Vagina (tissue), 2 donors: ENCODE measurements around the gene ERGIC1.
"Not testable (repeated sequence)": the region's sequence is repeated elsewhere in the genome, so short reads cannot be mapped to it uniquely, and the experiment has no call there.

Experiments
- POLR2A ChIP-seq, 2 donors: fragments of 450-650 bp; IDR thresholded peaks; one replicate each; pipeline ENCODE4 v1.6.1; 2017; ENCODE audit warnings: antibody characterized with exemption in 2 of 2, mild to moderate bottlenecking in 2 of 2, moderate library complexity in 2 of 2
- POLR2AphosphoS5 ChIP-seq, 2 donors: sonication (generic); formaldehyde crosslinking; IDR thresholded peaks; one replicate each; pipeline ENCODE4 v1.9.0; 2017; ENCODE audit warnings: antibody characterized with exemption in 2 of 2, mild to moderate bottlenecking in 2 of 2, low read depth in 1 of 2; ENCODE audit not compliant: insufficient read depth in 1 of 2
- TF ChIP-seq, protein P1 (sequence below), 3 experiments: fragments of 450-650 bp in 2 of 3; fragments of 200-600 bp in 1 of 3; sonication (generic) in 1 of 3; IDR thresholded peaks; one replicate each; pipeline ENCODE4 v1.5.1; 2017 to 2019; ENCODE audit warnings: antibody characterized with exemption in 3 of 3, mild to moderate bottlenecking in 2 of 3, moderate library complexity in 2 of 3

DNA sequence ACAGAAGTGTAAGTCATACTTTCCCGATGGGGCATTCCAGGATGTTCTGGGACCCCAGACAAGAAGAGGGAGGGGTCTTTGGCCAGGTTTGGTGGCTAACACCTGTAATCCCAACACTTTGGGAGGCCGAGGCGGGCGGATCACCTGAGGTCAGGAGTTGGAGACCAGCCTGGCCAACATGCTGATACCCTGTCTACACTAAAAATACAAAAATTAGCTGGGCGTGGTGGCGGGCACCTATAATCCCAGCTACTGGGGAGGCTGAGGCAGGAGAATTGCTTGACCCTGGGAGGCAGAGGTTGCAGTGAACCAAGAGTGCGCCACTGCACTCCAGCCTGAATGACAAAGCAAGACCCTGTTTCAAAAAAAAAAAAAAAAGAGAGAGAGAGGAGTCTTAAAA, 63.0 kb downstream of the ERGIC1 start:
- TF ChIP-seq, protein P1, sequence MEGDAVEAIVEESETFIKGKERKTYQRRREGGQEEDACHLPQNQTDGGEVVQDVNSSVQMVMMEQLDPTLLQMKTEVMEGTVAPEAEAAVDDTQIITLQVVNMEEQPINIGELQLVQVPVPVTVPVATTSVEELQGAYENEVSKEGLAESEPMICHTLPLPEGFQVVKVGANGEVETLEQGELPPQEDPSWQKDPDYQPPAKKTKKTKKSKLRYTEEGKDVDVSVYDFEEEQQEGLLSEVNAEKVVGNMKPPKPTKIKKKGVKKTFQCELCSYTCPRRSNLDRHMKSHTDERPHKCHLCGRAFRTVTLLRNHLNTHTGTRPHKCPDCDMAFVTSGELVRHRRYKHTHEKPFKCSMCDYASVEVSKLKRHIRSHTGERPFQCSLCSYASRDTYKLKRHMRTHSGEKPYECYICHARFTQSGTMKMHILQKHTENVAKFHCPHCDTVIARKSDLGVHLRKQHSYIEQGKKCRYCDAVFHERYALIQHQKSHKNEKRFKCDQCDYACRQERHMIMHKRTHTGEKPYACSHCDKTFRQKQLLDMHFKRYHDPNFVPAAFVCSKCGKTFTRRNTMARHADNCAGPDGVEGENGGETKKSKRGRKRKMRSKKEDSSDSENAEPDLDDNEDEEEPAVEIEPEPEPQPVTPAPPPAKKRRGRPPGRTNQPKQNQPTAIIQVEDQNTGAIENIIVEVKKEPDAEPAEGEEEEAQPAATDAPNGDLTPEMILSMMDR (IDR thresholded peaks at IDR 0.05) = not testable (repeated sequence)
- not testable (repeated sequence) for TF ChIP-seq POLR2AphosphoS5 (IDR thresholded peaks at IDR 0.05; ENCODE audit: insufficient read depth in 1 of 2, low read depth in 1 of 2); POLR2A (IDR thresholded peaks at IDR 0.05)
